OCI-LY7 (cell line): Measurements from ENCODE around the gene SLC4A5.

ENCODE experiments used
- EZH2phosphoT487 ChIP-seq: fragments of 200-600 bp; sonication (generic); IDR thresholded peaks from 2 replicates; pipeline ENCODE4 v1.6.1; 2018; ENCODE audit warnings: low read depth, borderline replicate concordance, mild to moderate bottlenecking, mixed run types, antibody characterized with exemption, low read length, moderate library complexity, mixed read lengths
- TF ChIP-seq, protein P1 (sequence below): fragments of 200-600 bp; sonication (generic); conservative IDR thresholded peaks from 2 replicates; pipeline ENCODE4 v1.5.1; 2014; ENCODE audit warnings: mild to moderate bottlenecking, antibody characterized with exemption, low read length, moderate library complexity, mixed read lengths

DNA sequence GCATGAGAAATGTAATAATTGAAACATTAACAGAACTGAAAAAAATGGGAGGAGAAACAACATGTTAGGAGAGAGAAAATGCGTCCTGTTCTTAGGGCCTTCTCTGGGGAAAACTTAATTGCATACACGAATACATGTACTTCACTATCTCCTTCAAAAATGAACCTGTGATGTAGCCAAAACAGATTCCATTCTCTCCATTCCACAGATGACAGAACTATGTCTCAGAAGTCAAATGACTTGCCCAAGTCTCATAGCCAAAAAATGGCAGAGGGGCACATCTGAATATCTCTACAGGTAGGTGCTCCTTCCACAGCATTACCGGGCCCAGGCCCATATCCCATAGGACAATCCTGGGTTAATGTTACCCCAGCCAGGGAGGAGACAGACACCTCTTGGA lies 40.8 kb upstream of the SLC4A5 start:
- TF ChIP-seq, protein P1, sequence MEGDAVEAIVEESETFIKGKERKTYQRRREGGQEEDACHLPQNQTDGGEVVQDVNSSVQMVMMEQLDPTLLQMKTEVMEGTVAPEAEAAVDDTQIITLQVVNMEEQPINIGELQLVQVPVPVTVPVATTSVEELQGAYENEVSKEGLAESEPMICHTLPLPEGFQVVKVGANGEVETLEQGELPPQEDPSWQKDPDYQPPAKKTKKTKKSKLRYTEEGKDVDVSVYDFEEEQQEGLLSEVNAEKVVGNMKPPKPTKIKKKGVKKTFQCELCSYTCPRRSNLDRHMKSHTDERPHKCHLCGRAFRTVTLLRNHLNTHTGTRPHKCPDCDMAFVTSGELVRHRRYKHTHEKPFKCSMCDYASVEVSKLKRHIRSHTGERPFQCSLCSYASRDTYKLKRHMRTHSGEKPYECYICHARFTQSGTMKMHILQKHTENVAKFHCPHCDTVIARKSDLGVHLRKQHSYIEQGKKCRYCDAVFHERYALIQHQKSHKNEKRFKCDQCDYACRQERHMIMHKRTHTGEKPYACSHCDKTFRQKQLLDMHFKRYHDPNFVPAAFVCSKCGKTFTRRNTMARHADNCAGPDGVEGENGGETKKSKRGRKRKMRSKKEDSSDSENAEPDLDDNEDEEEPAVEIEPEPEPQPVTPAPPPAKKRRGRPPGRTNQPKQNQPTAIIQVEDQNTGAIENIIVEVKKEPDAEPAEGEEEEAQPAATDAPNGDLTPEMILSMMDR: no peak
- no peak for TF ChIP-seq EZH2phosphoT487
